ENCODE measurements around the gene IRAK1. TPM values are rescaled to one million over a fixed set of nuclear protein-coding genes. Genes with fewer than 3 reads are reported as not detected.
A peak's percentile ranks its signal among the peaks of the same experiment; 100 is the strongest.

IRAK1 gene
- total RNA-seq, 1 experiment from 2014 or later = 92.3 TPM

DNA sequence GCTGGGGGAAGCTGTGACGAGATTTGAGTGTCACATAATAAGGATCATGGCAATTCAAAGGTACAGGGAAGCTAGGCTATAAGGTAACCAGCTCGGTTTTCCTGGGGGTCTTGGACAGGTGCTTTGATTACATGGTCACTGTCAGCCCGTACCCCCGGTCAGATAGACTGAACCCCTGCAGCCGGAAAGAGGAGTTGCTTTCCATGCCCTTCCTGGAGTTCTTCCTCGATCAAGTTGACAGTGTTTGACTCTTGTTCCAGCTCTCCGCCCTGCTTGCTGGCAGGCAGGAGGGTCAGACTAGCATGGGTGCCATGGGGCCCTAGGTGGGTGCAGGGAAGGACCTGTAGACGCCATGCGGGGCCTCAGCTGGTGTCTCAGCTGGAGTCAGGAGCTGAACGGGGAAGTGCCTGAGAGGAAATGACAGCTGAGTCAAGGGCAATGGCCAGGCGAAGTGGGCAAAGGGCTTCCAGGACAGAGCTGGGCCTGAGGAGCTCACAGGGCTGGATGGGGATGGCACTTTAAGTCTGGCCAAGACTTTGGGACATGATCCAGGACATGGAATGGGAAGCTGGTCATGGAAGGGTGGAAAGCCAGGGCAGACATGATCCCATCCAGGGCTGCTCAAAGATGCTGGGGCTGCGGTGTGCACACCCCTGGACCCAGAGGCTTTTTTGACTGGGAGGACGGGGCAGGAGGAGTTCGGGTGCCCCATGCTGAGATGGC, 45.5 kb downstream of the IRAK1 start:
- H3K9ac ChIP-seq (ENCODE audit: low read length) = peak overlapping the region; percentile 95
- H3K4me3 ChIP-seq (replicated peaks in 1 of 2; ENCODE audit: low read depth in 1 of 2, low read length in 2 of 2) = peak overlapping the region; percentile 46 to 75
- H3K4me1 ChIP-seq (ENCODE audit: control insufficient read depth in 1 of 2, insufficient read depth in 2 of 2, low read length in 2 of 2) = peaks cover 9 to 23% of the 10 kb centered on the region in 2 experiments
- intact Hi-C loops (cut with micrococcal nuclease) = loop anchor here (10.0 kb wide), 1 partner anchor 421 kb away; the partner anchor contains the start of gene RPL10
- peak overlapping the region; percentile 85 for H3K4me2 ChIP-seq (ENCODE audit: low read length)
- CTCF ChIA-PET = no interaction called here
- H3K9me2 ChIP-seq (ENCODE audit: insufficient read depth) = no peaks in the 10 kb centered on the region
- no peaks in the 10 kb centered on the region for H4K20me1 ChIP-seq (ENCODE audit: insufficient read depth)
- H3K27me3 ChIP-seq (ENCODE audit: insufficient read depth, low read length) = no peaks in the 10 kb centered on the region
- no peaks in the 10 kb centered on the region for H3K36me3 ChIP-seq (ENCODE audit: control insufficient read depth in 1 of 2, insufficient read depth in 2 of 2, low read length in 2 of 2)
- H3K9me3 ChIP-seq (ENCODE audit: control insufficient read depth in 1 of 2, insufficient read depth in 1 of 2, low read depth in 1 of 2, low read length in 2 of 2) = no peaks in the 10 kb centered on the region
- RAD21 ChIA-PET (ENCODE audit: low non-redundant PET in 1 of 2, low total read pairs in 2 of 2, uncharacterized antibody in 2 of 2, unreplicated experiment in 2 of 2) = no interaction called here
- BruUV-seq (replicated peaks) = no TSS peak
- DNase-seq (ENCODE audit: low read depth, low spot score) (no peak), ATAC-seq (no peak)
- H3K27ac ChIP-seq (ENCODE audit: low read depth, low read length) = peak overlapping the region; percentile 90
- POLR2A ChIA-PET = interaction anchor here (0.9 kb wide), 1 partner anchor 11 kb away, joined by 3 read pairs; no protein-coding TSS in a partner anchor
- H3K79me2 ChIP-seq (ENCODE audit: insufficient read depth, low read length) = peaks cover 29% of the 10 kb centered on the region
- TF ChIP-seq, protein P1, sequence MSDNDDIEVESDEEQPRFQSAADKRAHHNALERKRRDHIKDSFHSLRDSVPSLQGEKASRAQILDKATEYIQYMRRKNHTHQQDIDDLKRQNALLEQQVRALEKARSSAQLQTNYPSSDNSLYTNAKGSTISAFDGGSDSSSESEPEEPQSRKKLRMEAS (IDR thresholded peaks at IDR 0.05) = no peak
- TF ChIP-seq ELF1 (IDR thresholded peaks at IDR 0.05; ENCODE audit: borderline replicate concordance, low read depth) = no peak
- TF ChIP-seq SP1 (IDR thresholded peaks at IDR 0.05; ENCODE audit: low read depth) = no peak
- TF ChIP-seq POLR2A (IDR thresholded peaks at IDR 0.05; ENCODE audit: borderline replicate concordance, extremely low read depth, insufficient read depth, insufficient read length) = no peak
- no peak for TF ChIP-seq CEBPB (IDR thresholded peaks at IDR 0.05; ENCODE audit: low read depth)
- TF ChIP-seq EGR1 (IDR thresholded peaks at IDR 0.05; ENCODE audit: low read depth) = no peak
- no peak for TF ChIP-seq YY1 (IDR thresholded peaks at IDR 0.05; ENCODE audit: extremely low read depth, insufficient replicate concordance, low read depth, low read length)
- no peak for TF ChIP-seq SIN3A (IDR thresholded peaks at IDR 0.05; ENCODE audit: low read depth)
- TF ChIP-seq RAD21 (IDR thresholded peaks at IDR 0.05; ENCODE audit: low read depth) = no peak
- TF ChIP-seq, protein P2, sequence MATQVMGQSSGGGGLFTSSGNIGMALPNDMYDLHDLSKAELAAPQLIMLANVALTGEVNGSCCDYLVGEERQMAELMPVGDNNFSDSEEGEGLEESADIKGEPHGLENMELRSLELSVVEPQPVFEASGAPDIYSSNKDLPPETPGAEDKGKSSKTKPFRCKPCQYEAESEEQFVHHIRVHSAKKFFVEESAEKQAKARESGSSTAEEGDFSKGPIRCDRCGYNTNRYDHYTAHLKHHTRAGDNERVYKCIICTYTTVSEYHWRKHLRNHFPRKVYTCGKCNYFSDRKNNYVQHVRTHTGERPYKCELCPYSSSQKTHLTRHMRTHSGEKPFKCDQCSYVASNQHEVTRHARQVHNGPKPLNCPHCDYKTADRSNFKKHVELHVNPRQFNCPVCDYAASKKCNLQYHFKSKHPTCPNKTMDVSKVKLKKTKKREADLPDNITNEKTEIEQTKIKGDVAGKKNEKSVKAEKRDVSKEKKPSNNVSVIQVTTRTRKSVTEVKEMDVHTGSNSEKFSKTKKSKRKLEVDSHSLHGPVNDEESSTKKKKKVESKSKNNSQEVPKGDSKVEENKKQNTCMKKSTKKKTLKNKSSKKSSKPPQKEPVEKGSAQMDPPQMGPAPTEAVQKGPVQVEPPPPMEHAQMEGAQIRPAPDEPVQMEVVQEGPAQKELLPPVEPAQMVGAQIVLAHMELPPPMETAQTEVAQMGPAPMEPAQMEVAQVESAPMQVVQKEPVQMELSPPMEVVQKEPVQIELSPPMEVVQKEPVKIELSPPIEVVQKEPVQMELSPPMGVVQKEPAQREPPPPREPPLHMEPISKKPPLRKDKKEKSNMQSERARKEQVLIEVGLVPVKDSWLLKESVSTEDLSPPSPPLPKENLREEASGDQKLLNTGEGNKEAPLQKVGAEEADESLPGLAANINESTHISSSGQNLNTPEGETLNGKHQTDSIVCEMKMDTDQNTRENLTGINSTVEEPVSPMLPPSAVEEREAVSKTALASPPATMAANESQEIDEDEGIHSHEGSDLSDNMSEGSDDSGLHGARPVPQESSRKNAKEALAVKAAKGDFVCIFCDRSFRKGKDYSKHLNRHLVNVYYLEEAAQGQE (IDR thresholded peaks at IDR 0.05; ENCODE audit: low read depth) = no peak
- TF ChIP-seq ZNF274 (IDR thresholded peaks at IDR 0.05; ENCODE audit: low read depth, low read length) = no peak
- TF ChIP-seq SRF (IDR thresholded peaks at IDR 0.05; ENCODE audit: low read depth) = no peak
- TF ChIP-seq, protein P3, sequence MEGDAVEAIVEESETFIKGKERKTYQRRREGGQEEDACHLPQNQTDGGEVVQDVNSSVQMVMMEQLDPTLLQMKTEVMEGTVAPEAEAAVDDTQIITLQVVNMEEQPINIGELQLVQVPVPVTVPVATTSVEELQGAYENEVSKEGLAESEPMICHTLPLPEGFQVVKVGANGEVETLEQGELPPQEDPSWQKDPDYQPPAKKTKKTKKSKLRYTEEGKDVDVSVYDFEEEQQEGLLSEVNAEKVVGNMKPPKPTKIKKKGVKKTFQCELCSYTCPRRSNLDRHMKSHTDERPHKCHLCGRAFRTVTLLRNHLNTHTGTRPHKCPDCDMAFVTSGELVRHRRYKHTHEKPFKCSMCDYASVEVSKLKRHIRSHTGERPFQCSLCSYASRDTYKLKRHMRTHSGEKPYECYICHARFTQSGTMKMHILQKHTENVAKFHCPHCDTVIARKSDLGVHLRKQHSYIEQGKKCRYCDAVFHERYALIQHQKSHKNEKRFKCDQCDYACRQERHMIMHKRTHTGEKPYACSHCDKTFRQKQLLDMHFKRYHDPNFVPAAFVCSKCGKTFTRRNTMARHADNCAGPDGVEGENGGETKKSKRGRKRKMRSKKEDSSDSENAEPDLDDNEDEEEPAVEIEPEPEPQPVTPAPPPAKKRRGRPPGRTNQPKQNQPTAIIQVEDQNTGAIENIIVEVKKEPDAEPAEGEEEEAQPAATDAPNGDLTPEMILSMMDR (IDR thresholded peaks at IDR 0.05 in 2 of 3, conservative IDR thresholded peaks at IDR 0.05 in 1 of 3; ENCODE audit: borderline replicate concordance in 1 of 3, insufficient read depth in 1 of 3, low read depth in 2 of 3, low read length in 2 of 3) = no peak
- TF ChIP-seq POLR2AphosphoS5 (IDR thresholded peaks at IDR 0.05; ENCODE audit: low read depth, low read length) = no peak
- no peak for TF ChIP-seq CBX3 (IDR thresholded peaks at IDR 0.05; ENCODE audit: low read depth)
- no peak for TF ChIP-seq JUND (IDR thresholded peaks at IDR 0.05)
- no peak for TF ChIP-seq EZH2phosphoT487 (IDR thresholded peaks at IDR 0.05; ENCODE audit: borderline replicate concordance)
- no peak for TF ChIP-seq ZFX (IDR thresholded peaks at IDR 0.05)
- H2AFZ ChIP-seq (ENCODE audit: low read depth, low read length, poor library complexity, severe bottlenecking) = no peak overlapping the region
